Left lung (tissue), 10 donors: ENCODE measurements around the gene MPHOSPH10. TPM values are rescaled to one million over a fixed set of nuclear protein-coding genes. Genes with fewer than 3 reads are reported as not detected.
A peak's percentile ranks its signal among the peaks of the same experiment; 100 is the strongest.

Source experiments
- ATAC-seq: fragments of 200-7000 bp; cut with Tn5 transposase; one replicate; pipeline ENCODE4 v1.9.1; 2020; ENCODE audit warnings: moderate library complexity
- DNase-seq, 4 donors: peaks; one replicate each; pipeline ENCODE4 v3.0.0-alpha.2; 2013 to 2020
- H3K27ac ChIP-seq, 2 donors: fragments of 200-600 bp; sonication (generic) in 1 of 2; one replicate each; pipeline versions ENCODE4 v1.5.0 to v1.8.0; 2020 to 2021
- H3K27me3 ChIP-seq, 2 donors: fragments of 200-600 bp; sonication (generic) in 1 of 2; one replicate each; pipeline versions ENCODE4 v1.5.0 to v1.8.0; 2020 to 2021
- H3K36me3 ChIP-seq, 2 donors: fragments of 200-600 bp; sonication (generic) in 1 of 2; one replicate each; pipeline versions ENCODE4 v1.5.0 to v1.8.0; 2020 to 2021
- H3K4me1 ChIP-seq, 2 donors: fragments of 200-600 bp; one replicate each; pipeline ENCODE4 v1.8.0; 2021
- H3K4me3 ChIP-seq, 2 donors: fragments of 200-600 bp; sonication (generic) in 1 of 2; one replicate each; pipeline versions ENCODE4 v1.5.0 to v1.8.0; 2020 to 2021; ENCODE audit warnings: mild to moderate bottlenecking in 1 of 2
- H3K9me3 ChIP-seq, 2 donors: fragments of 200-600 bp; sonication (generic) in 1 of 2; one replicate each; pipeline versions ENCODE4 v1.5.0 to v1.8.0; 2020 to 2021
- CTCF ChIP-seq, 2 donors: fragments of 200-600 bp; sonication (generic) in 1 of 2; IDR thresholded peaks; one replicate each; pipeline versions ENCODE4 v1.5.0 to v1.8.0; 2021; ENCODE audit warnings: antibody characterized with exemption in 2 of 2
- intact Hi-C, 2 donors: fragments of 100-400 bp; cut with DNase I; formaldehyde crosslinking; loops; one replicate each; pipeline versions ENCODE4 v1.11.2 to v1.14.2; 2022
- polyA plus RNA-seq, 6 donors: library from polyadenylated mRNA; unstranded; fragments of 120-200 nt; gene quantifications; one replicate each; pipeline ENCODE4 v1.2.1, GENCODE V29; 2013; ENCODE audit not compliant: insufficient read length in 6 of 6
- total RNA-seq, 2 donors: library from RNA; stranded (reverse); fragmentation: NEBNext Ultra II Directional; extraction: Animal tissue kit (Norgen Biotek cat#: 25700); gene quantifications; one replicate each; pipeline ENCODE4 v1.2.1, GENCODE V29; 2021
- donor health status: DM: no; HTN: yes; CAD: no.
- donor health status: DM: no; HTN: no; CAD: no.

MPHOSPH10 gene
- total and polyA plus RNA-seq, 8 donors = 22.1 to 51.1 (median 47.4) TPM

GRCh38 chr2:71148506-71149063, 18.2 kb downstream of the MPHOSPH10 start:
- Histone ChIP-seq H3K4me3 (no peak overlapping the region), H3K9me3 (no peaks in the 10 kb centered on the region), H3K27me3 (no peaks in the 10 kb centered on the region), H3K36me3 (peaks cover 3 to 75% of the 10 kb centered on the region in 2 donors), H3K27ac (no peak overlapping the region), H3K4me1 (no peaks in the 10 kb centered on the region)
- no peak for TF ChIP-seq CTCF (IDR thresholded peaks at IDR 0.05)
- ATAC-seq (no peak), DNase-seq (no peak)
- intact Hi-C loops = no loop called here

DNA sequence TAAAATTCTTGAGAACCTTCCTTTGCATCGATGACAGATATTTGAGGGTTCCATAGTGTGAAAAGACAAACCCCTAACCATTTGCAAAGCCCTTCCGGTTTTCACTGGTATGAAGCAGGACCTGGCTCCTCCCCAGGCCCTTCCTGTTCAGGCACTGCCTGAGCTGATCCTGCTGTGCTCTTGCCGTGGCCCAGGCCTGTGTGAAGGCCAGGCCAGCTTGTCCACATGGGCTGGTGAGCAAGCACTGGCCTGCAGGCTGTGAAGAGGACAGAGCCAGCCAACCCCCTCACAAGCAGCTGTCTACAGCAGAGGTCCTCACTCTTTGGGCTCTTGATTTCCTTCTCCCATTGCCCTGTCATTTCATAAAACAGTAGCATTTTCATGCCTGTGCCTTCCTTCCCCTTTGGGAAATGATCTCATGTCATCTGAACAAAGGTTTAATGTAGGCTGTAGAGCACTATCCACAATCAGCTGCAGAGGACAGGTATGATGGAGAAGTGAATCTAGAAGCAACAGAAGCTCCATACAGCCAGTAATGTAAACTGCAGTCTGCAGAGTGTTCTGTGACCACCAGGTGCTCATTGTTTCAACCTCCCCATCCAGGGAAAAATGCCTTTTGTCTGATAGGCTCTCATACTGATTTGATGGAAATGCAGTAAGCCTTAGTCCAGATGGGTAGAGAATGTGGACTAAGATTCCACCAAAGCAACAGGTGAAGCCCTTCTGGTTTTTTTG, 19.8 kb downstream of the MPHOSPH10 start:
- DNase-seq = peak in 1 of 4 donors; percentile 5
- Histone ChIP-seq H3K27me3 (no peaks in the 10 kb centered on the region), H3K4me3 (no peak overlapping the region), H3K9me3 (no peaks in the 10 kb centered on the region), H3K27ac (no peak overlapping the region), H3K36me3 (peaks cover 3 to 58% of the 10 kb centered on the region in 2 donors), H3K4me1 (no peaks in the 10 kb centered on the region)
- no peak for TF ChIP-seq CTCF (IDR thresholded peaks at IDR 0.05)
- no peak for ATAC-seq
- intact Hi-C loops = no loop called here

DNA sequence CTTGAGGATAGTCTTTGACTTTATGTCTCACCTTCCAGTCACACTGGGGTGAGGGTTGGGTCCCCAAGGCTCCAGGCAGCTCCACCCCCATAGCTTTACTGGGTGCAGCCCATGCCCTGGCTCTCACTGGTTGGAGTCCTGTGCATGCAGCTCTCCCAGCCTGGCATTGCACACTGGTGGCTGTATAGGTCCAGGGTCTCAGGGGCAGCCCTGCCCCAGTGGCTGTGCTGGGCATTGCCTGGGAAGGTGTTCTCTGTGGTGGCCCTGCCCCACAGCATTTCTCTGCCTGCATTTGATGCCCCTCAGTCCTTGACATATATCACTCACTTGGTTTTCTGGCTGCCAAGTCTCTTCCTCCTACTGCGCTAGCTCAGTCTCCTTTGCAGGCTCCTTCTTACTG, 21.2 kb downstream of the MPHOSPH10 start:
- no peaks in the 10 kb centered on the region for H3K4me1 ChIP-seq
- TF ChIP-seq CTCF (IDR thresholded peaks at IDR 0.05) = no peak
- peaks cover 0 to 1% of the 10 kb centered on the region in 2 donors for H3K27me3 ChIP-seq
- intact Hi-C loops = no loop called here
- H3K36me3 ChIP-seq = peaks cover 3 to 44% of the 10 kb centered on the region in 2 donors
- DNase-seq (no peak), ATAC-seq (no peak)
- H3K4me3 ChIP-seq = no peak overlapping the region
- no peak overlapping the region for H3K27ac ChIP-seq
- no peaks in the 10 kb centered on the region for H3K9me3 ChIP-seq

GRCh38 chr2:71153585-71154224, 23.3 kb downstream of the MPHOSPH10 start:
- Histone ChIP-seq H3K9me3 (no peaks in the 10 kb centered on the region), H3K4me1 (peaks cover 0 to 8% of the 10 kb centered on the region in 2 donors), H3K27me3 (peaks cover 0 to 11% of the 10 kb centered on the region in 2 donors), H3K27ac (no peak overlapping the region), H3K36me3 (peaks cover 0 to 23% of the 10 kb centered on the region in 2 donors), H3K4me3 (no peak overlapping the region)
- ATAC-seq (no peak), DNase-seq (no peak)
- no peak for TF ChIP-seq CTCF (IDR thresholded peaks at IDR 0.05)
- intact Hi-C loops = no loop called here

GRCh38 chr2:71154279-71154678, 23.8 kb downstream of the MPHOSPH10 start:
- Histone ChIP-seq H3K36me3 (peaks cover 0 to 18% of the 10 kb centered on the region in 2 donors), H3K27ac (no peak overlapping the region), H3K4me3 (no peak overlapping the region), H3K9me3 (no peaks in the 10 kb centered on the region), H3K4me1 (peaks cover 0 to 8% of the 10 kb centered on the region in 2 donors), H3K27me3 (peaks cover 0 to 11% of the 10 kb centered on the region in 2 donors)
- intact Hi-C loops = no loop called here
- ATAC-seq (no peak), DNase-seq (no peak)
- TF ChIP-seq CTCF (IDR thresholded peaks at IDR 0.05) = no peak
